ENCODE results near the gene WWC2. TPM values are rescaled to one million over a fixed set of nuclear protein-coding genes. Genes with fewer than 3 reads are reported as not detected.
"Not testable (repeated sequence)": the region's sequence is repeated elsewhere in the genome, so short reads cannot be mapped to it uniquely, and the experiment has no call there.

The WWC2 gene
- total RNA-seq, 2 donors from 2014 or later = 24.8 to 25.8 TPM

- DNase-seq (ENCODE audit: low spot score) = no peak
- intact Hi-C loops (cut with DNase I) = no loop called here
Measured at GRCh38 chr4:183136855-183137254, 37.8 kb downstream of the WWC2 start.

- no peak for DNase-seq (ENCODE audit: low spot score)
- intact Hi-C loops (cut with DNase I) = no loop called here
Measured at GRCh38 chr4:183139058-183139750, 40.1 kb downstream of the WWC2 start.

DNA sequence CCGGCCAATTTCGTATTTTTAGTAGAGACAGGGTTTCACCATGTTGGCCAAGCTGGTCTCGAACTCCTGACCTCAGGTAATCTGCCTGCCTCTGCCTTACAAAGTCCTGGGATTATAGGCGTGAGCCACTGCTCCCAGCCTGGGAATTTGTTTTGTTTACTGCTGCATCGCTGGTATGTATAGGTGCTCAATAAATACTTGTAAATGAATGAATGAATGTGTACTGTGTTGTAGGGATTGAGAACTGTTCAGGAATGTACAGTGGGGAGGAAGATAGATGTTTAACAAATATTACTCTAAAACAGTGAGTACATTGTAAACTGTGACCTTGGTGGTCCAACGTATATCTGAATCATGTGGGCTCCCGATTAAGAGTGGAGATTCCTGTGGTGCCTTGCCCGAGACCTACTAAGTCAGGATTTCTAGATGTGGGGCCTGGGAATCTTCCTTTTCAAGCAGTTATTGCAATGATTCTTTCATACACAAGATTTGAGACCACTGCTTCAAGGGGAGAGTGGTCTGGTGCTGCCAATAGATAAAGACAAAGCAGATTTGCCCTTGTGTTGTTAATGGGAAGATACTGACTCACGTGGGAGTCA is 41.0 kb downstream of the WWC2 start:
- DNase-seq (ENCODE audit: low spot score) = no peak
- intact Hi-C loops (cut with DNase I) = no loop called here

DNA sequence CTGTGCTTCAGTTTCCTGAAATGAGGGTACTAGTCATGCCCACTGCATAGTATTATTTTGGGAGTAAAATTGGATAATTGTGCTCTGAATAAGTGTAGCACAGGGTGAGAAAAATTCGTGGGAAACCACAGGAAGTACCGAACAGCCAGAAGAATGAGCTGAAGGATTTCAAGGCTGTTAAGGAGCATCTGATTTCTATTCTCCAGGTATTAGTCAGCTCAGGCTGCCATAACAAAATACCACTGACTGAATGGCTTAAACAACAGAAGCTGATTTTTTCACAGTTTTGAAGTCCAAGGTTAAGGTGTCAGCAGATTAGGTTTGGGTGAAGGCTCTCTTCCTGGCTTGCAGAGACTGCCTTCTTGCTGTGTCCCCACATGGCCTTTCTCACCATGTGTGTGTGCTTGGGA is 41.9 kb downstream of the WWC2 start:
- DNase-seq (ENCODE audit: low spot score) = no peak
- intact Hi-C loops (cut with DNase I) = no loop called here

DNA sequence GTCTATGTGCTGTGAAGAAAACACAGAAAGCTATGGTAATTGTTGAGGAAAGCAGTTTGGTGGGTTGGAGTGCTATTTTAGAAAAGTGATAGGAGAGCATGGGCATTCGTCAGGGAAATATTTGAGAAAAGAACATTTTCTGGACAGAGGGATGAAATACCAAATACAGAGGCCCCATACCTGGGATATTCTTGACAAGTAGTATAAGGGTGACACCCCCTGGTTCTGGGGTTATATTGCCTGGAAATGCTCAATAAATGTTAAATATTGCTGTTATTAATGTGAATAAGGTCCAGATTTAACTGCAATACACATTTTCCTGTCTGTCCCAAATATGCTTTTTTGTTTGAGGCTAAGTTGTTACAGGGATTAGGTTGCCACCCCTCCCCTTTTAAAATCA is 42.9 kb downstream of the WWC2 start:
- intact Hi-C loops (cut with DNase I) = no loop called here
- DNase-seq (ENCODE audit: low spot score) = no peak

DNA sequence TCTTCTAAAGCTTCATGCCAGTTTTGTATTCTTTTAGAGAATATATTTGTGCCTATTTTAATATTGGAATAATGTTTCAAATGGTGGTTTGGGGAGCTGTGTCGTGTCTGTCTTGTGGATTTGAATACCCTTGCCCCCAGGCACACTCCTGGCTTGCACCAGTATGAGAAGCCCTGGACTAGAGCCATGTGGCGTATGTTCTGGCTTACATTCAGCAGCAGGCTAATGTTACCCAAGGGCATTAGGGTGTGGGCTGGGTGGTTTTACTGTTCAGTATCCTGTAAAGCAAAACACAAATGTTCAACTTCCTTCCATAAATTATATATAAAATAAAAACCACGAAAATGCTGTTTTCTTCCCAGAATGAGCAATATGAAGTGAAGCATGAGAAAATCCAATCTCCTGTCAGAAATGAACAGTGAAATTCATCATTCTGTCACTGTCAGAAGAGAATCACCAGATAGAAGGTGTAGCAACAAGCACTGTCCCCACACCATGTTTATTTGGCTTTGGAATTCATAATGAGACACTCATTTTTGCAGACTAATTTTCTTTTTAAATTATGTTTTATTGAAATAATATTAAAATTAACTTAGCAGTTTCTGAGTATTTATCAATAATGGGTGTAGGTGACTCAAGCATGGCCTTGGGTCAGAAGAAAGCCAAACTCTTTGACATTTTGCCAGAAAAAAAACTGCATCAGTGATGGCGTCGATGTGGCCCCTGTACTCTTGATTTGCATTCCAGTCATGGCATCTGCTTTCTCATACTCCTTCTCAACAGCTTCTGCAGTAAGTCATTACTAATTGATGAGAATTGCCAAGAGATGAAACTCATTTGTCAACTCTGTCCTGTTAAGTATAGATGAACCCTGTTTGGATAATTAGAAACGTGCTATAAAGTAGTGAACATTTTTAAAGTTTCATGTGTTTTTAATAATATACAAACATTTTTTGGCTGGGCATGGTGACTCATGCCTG is 43.8 kb downstream of the WWC2 start:
- intact Hi-C loops (cut with DNase I) = no loop called here
- DNase-seq (ENCODE audit: low spot score) = no peak

DNA sequence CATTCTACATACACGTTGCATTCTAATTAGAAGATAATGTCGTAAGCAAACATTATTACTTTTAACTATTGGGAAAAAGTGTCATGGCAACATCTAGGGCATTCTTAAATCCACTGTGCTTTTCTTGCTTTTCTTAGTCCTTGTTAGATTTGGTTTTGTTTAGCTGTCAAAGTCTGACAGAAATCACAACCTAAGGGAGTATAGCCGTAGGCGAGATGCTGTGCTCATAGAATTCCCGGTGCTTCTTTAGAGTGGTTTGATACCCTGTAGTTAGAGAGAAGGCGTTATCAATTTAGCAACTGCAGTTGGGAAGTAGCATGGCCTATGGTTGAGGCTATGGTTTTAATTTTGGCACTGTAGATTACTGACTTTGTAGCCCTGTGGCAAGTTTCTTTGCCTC is 45.7 kb downstream of the WWC2 start:
- no peak for DNase-seq (ENCODE audit: low spot score)
- intact Hi-C loops (cut with DNase I) = loop anchor here in 1 of 2 donors (5.0 kb wide), 1 partner anchor 1182 kb away; no protein-coding TSS in a partner anchor

DNA sequence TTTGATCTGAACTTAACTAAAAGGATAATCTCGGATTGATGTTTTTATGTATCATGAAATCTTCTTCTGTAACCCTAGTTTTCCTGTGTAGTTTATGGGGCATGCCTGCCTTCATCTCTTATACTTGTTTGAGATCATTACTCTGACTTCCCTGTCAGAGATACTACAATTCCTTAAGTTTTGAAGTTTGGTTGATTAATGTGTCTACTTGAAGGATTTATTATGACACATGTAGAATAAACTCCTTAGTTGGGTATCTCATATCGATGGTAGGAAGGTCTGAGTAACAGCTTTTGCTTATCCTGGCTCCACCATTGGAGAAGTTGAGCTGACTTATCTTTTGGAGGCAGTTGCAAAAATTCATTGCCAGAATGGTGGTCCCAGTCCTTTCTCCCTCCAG is 46.7 kb downstream of the WWC2 start:
- no peak for DNase-seq (ENCODE audit: low spot score)
- intact Hi-C loops (cut with DNase I) = loop anchor here in 1 of 2 donors (5.0 kb wide), 1 partner anchor 1183 kb away; no protein-coding TSS in a partner anchor

DNA sequence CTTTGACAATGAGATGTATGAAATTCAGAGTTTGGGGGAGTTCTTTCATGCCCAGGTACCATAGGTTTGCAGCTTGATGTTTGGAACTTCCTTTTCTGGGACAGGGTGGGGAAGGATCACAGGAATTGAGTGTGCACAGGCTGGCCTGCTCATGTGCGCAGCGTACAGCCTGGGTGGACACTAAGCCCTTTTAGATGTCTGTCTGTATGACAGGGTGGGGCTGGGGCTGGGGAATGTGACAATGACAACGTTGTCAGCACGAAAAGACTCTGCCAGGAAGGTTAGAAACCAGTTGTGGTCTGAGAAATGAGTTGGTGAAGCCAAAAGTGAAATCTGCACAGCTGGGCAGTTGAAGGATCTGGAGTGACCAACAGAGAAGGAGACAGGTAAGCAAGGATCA is 47.4 kb downstream of the WWC2 start:
- no peak for DNase-seq (ENCODE audit: low spot score)
- intact Hi-C loops (cut with DNase I) = loop anchor here in 1 of 2 donors (5.0 kb wide), 1 partner anchor 1184 kb away; no protein-coding TSS in a partner anchor

- no peak for DNase-seq (ENCODE audit: low spot score)
- intact Hi-C loops (cut with DNase I) = loop anchor here in 1 of 2 donors (5.0 kb wide), 1 partner anchor 1185 kb away; no protein-coding TSS in a partner anchor
Measured at GRCh38 chr4:183147196-183147595, 48.1 kb downstream of the WWC2 start.

DNA sequence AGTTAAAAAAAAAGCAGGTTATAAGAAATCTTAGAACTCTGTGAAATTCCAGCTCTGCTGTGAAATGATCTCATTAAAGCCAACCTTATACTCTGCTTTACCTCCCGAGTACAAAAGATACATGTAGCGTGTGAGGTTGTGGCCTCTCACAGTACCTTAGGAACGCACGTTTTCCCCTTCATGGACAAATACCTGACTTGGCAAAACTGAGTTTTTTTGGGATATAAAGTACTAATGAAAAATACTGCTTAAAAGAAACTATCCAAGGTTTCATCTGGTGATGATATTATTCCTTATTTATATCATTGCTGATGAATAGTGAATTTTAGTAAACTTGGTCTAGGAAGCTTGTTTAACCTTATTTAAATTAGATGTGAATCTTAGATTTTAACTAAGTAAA is 48.9 kb downstream of the WWC2 start:
- no peak for DNase-seq (ENCODE audit: low spot score)
- intact Hi-C loops (cut with DNase I) = loop anchor here in 1 of 2 donors (5.0 kb wide), 1 partner anchor 1186 kb away; no protein-coding TSS in a partner anchor

DNA sequence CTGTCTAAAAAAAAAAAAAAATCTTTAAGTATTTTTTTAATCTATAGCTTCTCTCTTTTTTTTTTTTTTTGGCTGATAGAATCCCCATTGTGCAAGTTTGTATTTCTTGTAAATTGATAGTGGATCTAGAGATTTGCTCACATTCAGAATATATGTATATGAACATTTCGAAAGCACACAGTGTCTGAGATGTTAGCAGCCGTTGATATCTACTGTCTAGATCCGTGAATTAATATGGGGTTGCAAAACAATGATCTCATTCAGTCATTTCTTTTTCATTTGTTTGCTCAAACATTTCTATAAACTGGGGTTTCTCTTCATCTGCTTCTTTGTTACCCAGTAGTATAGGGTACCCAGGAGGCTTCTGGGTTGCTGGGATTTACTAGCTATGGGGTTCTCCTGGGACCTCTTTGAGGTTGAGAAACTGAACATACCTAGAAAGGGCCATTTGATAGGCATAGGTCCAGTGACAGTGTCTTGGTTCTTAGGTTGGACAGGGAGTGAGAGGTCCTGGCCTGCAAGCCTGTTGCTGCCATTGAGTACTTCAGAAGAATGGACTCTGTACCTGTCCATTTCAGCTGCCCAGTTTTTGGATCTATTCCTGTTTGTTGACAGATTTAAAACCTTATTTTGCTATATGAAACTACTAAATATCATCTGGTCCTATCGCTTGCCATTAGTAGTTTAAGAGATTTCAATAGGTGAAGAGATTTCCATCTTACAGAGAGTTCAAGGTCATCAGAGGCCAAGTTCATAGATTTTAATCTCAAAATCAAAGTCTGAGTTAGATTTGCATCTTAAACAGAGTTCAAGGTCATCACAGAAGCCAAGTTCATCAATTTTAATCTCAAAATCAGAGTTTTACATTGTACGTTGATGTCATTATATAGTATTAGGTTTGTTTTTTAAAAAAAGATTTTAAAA is 50.8 kb downstream of the WWC2 start:
- intact Hi-C loops (cut with DNase I) = loop anchor here in 1 of 2 donors (5.0 kb wide), 1 partner anchor 1188 kb away; no protein-coding TSS in a partner anchor

DNA sequence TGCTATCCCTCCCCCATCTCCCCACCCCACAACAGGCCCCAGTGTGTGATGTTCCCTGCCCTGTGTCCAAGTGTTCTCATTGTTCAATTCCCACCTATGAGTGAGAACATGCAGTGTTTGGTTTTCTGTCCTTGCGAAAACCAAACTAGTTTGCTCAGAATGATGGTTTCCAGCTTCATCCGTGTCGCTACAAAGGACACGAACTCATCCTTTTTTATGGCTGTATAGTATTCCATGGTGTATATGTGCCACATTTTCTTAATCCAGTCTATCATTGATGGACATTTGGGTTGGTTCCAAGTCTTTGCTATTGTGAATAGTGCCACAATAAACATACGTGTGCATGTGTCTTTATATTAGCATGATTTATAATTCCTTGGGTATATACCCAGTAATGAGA is 51.6 kb downstream of the WWC2 start:
- intact Hi-C loops (cut with DNase I); DNase-seq (ENCODE audit: low spot score): not testable (repeated sequence)

More for the DNA sequence above, 50.8 kb downstream of the WWC2 start:
- no peak for DNase-seq (ENCODE audit: low spot score)

DNA sequence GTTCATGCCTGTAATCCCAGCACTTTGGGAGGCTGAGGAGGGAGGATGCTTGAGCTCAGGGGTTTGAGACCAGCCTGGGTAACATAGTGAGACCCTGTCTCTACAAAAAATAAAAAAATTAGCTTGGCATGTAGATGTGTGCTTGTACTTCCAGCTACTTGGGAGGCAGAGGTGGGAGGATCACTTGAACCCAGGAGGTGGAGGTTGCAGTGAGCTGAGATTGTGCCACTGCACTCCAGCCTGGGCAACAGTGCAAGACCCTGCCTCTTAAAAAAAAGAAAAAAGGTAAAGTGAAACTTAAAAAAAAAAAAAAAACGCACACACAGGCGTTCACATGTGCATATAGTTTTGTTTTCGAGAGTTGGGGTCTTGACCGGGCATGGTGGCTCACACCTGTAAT is 53.2 kb downstream of the WWC2 start:
- intact Hi-C loops (cut with DNase I); DNase-seq (ENCODE audit: low spot score): not testable (repeated sequence)

GRCh38 chr4:183153190-183153916 is 54.3 kb downstream of the WWC2 start:
- no peak for DNase-seq (ENCODE audit: low spot score)
- intact Hi-C loops (cut with DNase I) = no loop called here

DNA sequence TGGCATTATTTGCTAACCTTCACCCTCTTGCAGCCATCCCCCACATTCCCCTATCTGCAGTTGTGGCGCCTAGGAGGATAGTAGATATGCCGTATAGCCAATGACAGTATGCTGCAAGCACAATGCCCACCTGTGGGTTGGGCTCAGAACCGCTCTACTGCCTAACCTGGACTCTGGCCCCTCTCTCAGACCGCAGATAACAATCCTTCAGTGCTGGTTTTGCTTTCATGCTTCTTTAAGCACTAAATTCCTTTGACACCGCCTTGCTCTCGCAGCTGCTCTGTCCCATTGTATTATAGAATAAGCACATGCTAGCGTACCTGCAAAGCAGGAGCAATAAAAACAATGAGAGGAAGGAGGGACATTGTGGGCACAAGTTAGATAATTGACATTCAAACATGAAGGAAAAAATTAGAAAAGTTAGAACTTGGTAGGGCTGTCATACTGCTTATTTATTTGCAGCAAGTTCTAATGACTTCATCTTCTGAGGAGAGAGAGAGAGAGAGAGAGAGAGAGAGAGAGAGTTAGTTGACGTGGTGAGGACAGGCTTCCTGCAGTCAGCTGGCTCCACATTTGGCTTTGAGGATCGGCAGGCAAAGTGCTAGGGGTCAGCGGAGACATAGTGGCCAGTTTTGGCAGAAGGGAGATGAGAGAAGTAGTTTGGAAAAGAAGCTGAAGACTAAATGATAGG is 55.8 kb downstream of the WWC2 start:
- no peak for DNase-seq (ENCODE audit: low spot score)
- intact Hi-C loops (cut with DNase I) = no loop called here

DNA sequence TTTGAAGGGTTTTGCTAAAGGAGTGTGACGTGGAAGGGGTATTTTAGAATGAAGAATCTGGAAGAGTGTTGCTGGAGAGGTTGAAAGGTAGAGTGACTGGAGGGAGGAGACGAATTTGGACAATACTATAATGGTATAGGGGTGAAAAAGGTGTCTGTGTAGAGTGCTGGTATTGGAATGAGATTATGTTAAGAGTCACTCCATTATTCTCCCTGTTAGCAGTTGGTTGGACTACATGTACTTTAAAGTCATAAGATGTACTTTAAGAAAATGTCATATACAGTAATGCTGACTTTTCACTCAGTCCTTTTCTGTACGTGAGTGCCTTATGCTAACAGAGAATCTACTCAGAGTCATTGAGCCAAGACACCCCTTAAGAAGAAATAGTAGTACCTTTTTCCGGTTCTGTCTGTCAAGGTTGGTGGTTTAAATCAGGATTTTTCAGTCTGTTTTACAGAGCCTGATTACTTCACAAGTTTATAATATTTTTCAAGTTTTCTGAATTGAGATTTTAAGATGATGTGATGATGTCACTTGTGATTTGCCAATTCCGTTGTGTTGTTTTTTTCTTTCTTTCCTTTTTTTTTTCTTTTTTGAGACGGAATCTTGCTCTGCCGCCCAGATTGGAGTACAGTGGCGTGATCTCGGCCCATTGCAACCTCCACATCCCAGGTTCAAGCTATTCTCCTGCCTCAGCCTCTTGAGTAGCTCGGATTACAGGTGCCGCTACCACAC is 56.6 kb downstream of the WWC2 start:
- intact Hi-C loops (cut with DNase I) = no loop called here
- DNase-seq (ENCODE audit: low spot score) = no peak
